Fibroblast of mammary gland (primary cell): ENCODE results near the gene PCED1B.
"Not testable (repeated sequence)": the region's sequence is repeated elsewhere in the genome, so short reads cannot be mapped to it uniquely, and the experiment has no call there.

Experiments used
- DNase-seq: peaks from one replicate; pipeline ENCODE4 v3.0.0-alpha.2; 2010; ENCODE audit warnings: low read depth
- H3K4me3 ChIP-seq: 2 replicates; pipeline ENCODE4 v1.5.1; 2011; ENCODE audit warnings: low read depth, mild to moderate bottlenecking, low read length, moderate library complexity; ENCODE audit not compliant: control insufficient read depth
- CTCF ChIP-seq: conservative IDR thresholded peaks from 2 replicates; pipeline ENCODE4 v1.5.1; 2011; ENCODE audit warnings: low read depth, low read length, inconsistent platforms; ENCODE audit not compliant: control insufficient read depth, insufficient read depth

PCED1B gene

GRCh38 chr12:47110011-47110541 is 30.7 kb downstream of the PCED1B start:
- no peak for TF ChIP-seq CTCF

GRCh38 chr12:47110718-47111391 is 31.4 kb downstream of the PCED1B start:
- DNase-seq: no peak
- TF ChIP-seq CTCF: no peak
- no peak overlapping the region for H3K4me3 ChIP-seq

More at GRCh38 chr12:47110011-47110541, 30.7 kb downstream of the PCED1B start:
- DNase-seq: no peak
- H3K4me3 ChIP-seq: no peak overlapping the region

GRCh38 chr12:47111392-47111778 is 32.0 kb downstream of the PCED1B start:
- no peak for DNase-seq
- no peak overlapping the region for H3K4me3 ChIP-seq
- no peak for TF ChIP-seq CTCF

GRCh38 chr12:47111854-47112253 is 32.4 kb downstream of the PCED1B start:
- H3K4me3 ChIP-seq: no peak overlapping the region
- DNase-seq: no peak
- no peak for TF ChIP-seq CTCF

GRCh38 chr12:47112679-47113078 is 33.3 kb downstream of the PCED1B start:
- TF ChIP-seq CTCF: no peak
- H3K4me3 ChIP-seq: no peak overlapping the region
- no peak for DNase-seq

GRCh38 chr12:47114481-47114892 is 35.1 kb downstream of the PCED1B start:
- no peak for TF ChIP-seq CTCF
- no peak overlapping the region for H3K4me3 ChIP-seq
- peak; percentile 9 for DNase-seq

GRCh38 chr12:47117305-47117704 is 37.9 kb downstream of the PCED1B start:
- DNase-seq, H3K4me3 ChIP-seq: not testable (repeated sequence)
